SK-N-MC (cell line): ENCODE results near the gene LRIT3.

Source experiments
- EZH2 ChIP-seq: fragments of 200-600 bp; sonication (generic); IDR thresholded peaks from one replicate; pipeline ENCODE4 v1.6.1; 2017; ENCODE audit warnings: antibody characterized with exemption
- POLR2AphosphoS5 ChIP-seq: IDR thresholded peaks from 2 replicates; pipeline ENCODE4 v1.6.1; 2012; ENCODE audit warnings: mild to moderate bottlenecking, low read depth, low read length, borderline replicate concordance

- TF ChIP-seq POLR2AphosphoS5 (no peak), EZH2 (no peak)
These were observed 31.8 kb upstream of the LRIT3 start for GRCh38 chr4:109816082-109816442.
